HepG2 (cell line): ENCODE measurements around the gene C1QL4. TPM values are rescaled to one million over a fixed set of nuclear protein-coding genes. Genes with fewer than 3 reads are reported as not detected.

Experiments
- ATAC-seq: fragments of 200-7000 bp; cut with Tn5 transposase; 3 replicates; pipeline ENCODE4 v1.9.1; 2020; ENCODE audit warnings: mild to moderate bottlenecking, moderate library complexity
- BruUV-seq: library from RNA; stranded (reverse); fragments of 400-500 nt; replicated peaks from 2 replicates; lab custom pipeline; 2021; lab: Mats Ljungman, UMichigan
- CTCF ChIA-PET: fragments of 300-600 bp; formaldehyde crosslinking; extraction: SDS; loops from one replicate; lab custom pipeline; 2021; ENCODE audit warnings: low total read pairs, inconsistent platforms, low intra/inter-chr PET ratio; lab: Yijun Ruan, JAX
- POLR2A ChIA-PET: fragments of 350-600 bp; sonication (Branson Sonifier 250); formaldehyde crosslinking; loops from one replicate; lab custom pipeline; 2020; ENCODE audit warnings: antibody characterized with exemption, inconsistent platforms; lab: Yijun Ruan, JAX
- DNase-seq: peaks from one replicate; pipeline ENCODE4 v3.0.0-alpha.2; 2015; ENCODE audit warnings: low spot score
- FAIRE-seq: peaks from 3 replicates; lab custom pipeline; 2011; peaks lifted over from hg19 to GRCh38; lab: Jason Lieb, UNC
- H2AFZ ChIP-seq: one replicate; pipeline ENCODE4 v1.6.1; 2011; ENCODE audit warnings: low read length, inconsistent platforms
- H3K27ac ChIP-seq: fragments of 300-600 bp; 3 replicates; pipeline ENCODE4 v1.8.0; 2011; ENCODE audit warnings: mixed run types, mild to moderate bottlenecking, mixed read lengths, low read length, inconsistent platforms; ENCODE audit not compliant: insufficient read depth; ENCODE audit errors: extremely low read length
- H3K27me3 ChIP-seq, 2 experiments: fragments of 200-600 bp in 1 of 2; 2 replicates in 1 of 2; 3 replicates in 1 of 2; pipeline versions ENCODE4 v1.6.0 to v1.8.0; 2011; ENCODE audit warnings: low read length in 2 of 2, mild to moderate bottlenecking in 2 of 2, moderate library complexity in 2 of 2, inconsistent platforms in 1 of 2; ENCODE audit not compliant: insufficient read depth in 2 of 2, control insufficient read depth in 1 of 2
- H3K36me3 ChIP-seq, 2 experiments: fragments of 200-600 bp in 1 of 2; replicated peaks in 1 of 2; 2 replicates in 1 of 2; 3 replicates in 1 of 2; pipeline versions ENCODE4 v1.5.1 to v1.8.0; 2011; ENCODE audit warnings: low read length in 2 of 2, inconsistent platforms in 1 of 2; ENCODE audit not compliant: insufficient read depth in 2 of 2, control insufficient read depth in 1 of 2
- H3K4me1 ChIP-seq: 2 replicates; pipeline ENCODE4 v1.5.1; 2012; ENCODE audit warnings: low read length, inconsistent platforms; ENCODE audit not compliant: insufficient read depth
- H3K4me2 ChIP-seq: 2 replicates; pipeline ENCODE4 v1.6.0; 2011; ENCODE audit warnings: low read depth, low read length, inconsistent platforms
- H3K4me3 ChIP-seq, 3 experiments: fragments of 200-600 bp in 1 of 3; sonication (generic), shearing (Covaris generic) in 1 of 3; replicated peaks in 1 of 3; 2 replicates each; pipeline ENCODE4 v1.5.1; 2011 to 2016; ENCODE audit warnings: low read length in 3 of 3, inconsistent platforms in 2 of 3, low read depth in 2 of 3, mild to moderate bottlenecking in 2 of 3, control low read depth in 1 of 3, mixed read lengths in 1 of 3; ENCODE audit not compliant: insufficient read depth in 1 of 3
- H3K79me2 ChIP-seq: one replicate; pipeline ENCODE4 v1.6.1; 2011; ENCODE audit warnings: low read length, inconsistent platforms; ENCODE audit not compliant: insufficient read depth
- H3K9ac ChIP-seq: 2 replicates; pipeline ENCODE4 v1.6.0; 2011; ENCODE audit warnings: mild to moderate bottlenecking, low read depth, low read length, inconsistent platforms; ENCODE audit not compliant: insufficient read depth
- H3K9me3 ChIP-seq: 2 replicates; pipeline ENCODE4 v1.5.1; 2012; ENCODE audit warnings: mild to moderate bottlenecking, low read length
- H4K20me1 ChIP-seq: 2 replicates; pipeline ENCODE4 v1.6.0; 2011; ENCODE audit warnings: inconsistent platforms, mild to moderate bottlenecking, low read length, moderate library complexity; ENCODE audit not compliant: insufficient read depth
- CHCHD3 ChIP-seq: sonication (generic); formaldehyde crosslinking; IDR thresholded peaks from 2 replicates; pipeline ENCODE4 v1.8.0; 2022; ENCODE audit warnings: mild to moderate bottlenecking, missing genetic modification reagents, moderate library complexity
- GRHL1 ChIP-seq: sonication (generic); formaldehyde crosslinking; conservative IDR thresholded peaks from 2 replicates; pipeline ENCODE4 v1.8.0; 2022; ENCODE audit warnings: missing genetic modification reagents
- ZNF629 ChIP-seq: sonication (generic); formaldehyde crosslinking; conservative IDR thresholded peaks from 2 replicates; pipeline ENCODE4 v1.5.0; 2020; ENCODE audit warnings: missing genetic modification reagents
- ZNF652 ChIP-seq: IDR thresholded peaks from 2 replicates; pipeline ENCODE4 v1.6.1; 2016; ENCODE audit warnings: low read depth, borderline replicate concordance
- ZNF720 ChIP-seq: sonication (generic); formaldehyde crosslinking; IDR thresholded peaks from 2 replicates; pipeline ENCODE4 v1.4.0; 2020; ENCODE audit warnings: missing genetic modification reagents
- WGBS: methylation state at CpG from one replicate; pipeline ENCODE4 v1.1.6; 2017; ENCODE audit warnings: low lambda C conversion rate; 5-methylcytosine and 5-hydroxymethylcytosine counted together
- in situ Hi-C: cut with HindIII; loops from 2 replicates; pipeline ENCODE4 v1.10.0; 2017; ENCODE audit warnings: low pct_unique_long_range_greater_than_20kb; ENCODE audit not compliant: extremely low pct_ligation_motif_present
- intact Hi-C: fragments of 100-400 bp; cut with micrococcal nuclease; formaldehyde crosslinking; loops from one replicate; pipeline ENCODE4 v1.10.0; 2022; ENCODE audit not compliant: unreplicated experiment
- polyA plus RNA-seq, 8 experiments: library from polyadenylated mRNA; depleted of rRNA in 3 of 8; stranded (reverse) in 7 of 8; unstranded in 1 of 8; fragments of >200 nt; fragmentation: Illumina TruSeq in 4 of 8; extraction: Trizol in 4 of 8; gene quantifications; 2 replicates each; pipeline versions ENCODE4 v1.2.1 to v1.2.3, GENCODE V29; 2011 to 2016; ENCODE audit warnings: low read depth in 4 of 8, missing spikeins in 1 of 8, mixed read lengths in 1 of 8; ENCODE audit not compliant: insufficient read depth in 1 of 8
- total RNA-seq, 5 experiments: library from RNA; depleted of rRNA; stranded (reverse); fragments of >200 nt; fragmentation: Illumina TruSeq; extraction: Trizol; gene quantifications; 2 replicates each; pipeline ENCODE4 v1.2.3, GENCODE V29; 2016; ENCODE audit warnings: low read depth in 1 of 5
- TF ChIP-seq, protein P1 (sequence below): sonication (generic); formaldehyde crosslinking; IDR thresholded peaks from 2 replicates; pipeline ENCODE4 v1.8.0; 2022; ENCODE audit warnings: low read depth, missing genetic modification reagents

Gene C1QL4
- total and polyA plus RNA-seq, 2 of the 13 experiments (the other 11 are each of a cell fraction or from before 2014, with no cell fraction given): 0.03 TPM; not detected in 1

GRCh38 chr12:49362077-49362476 lies 25.1 kb upstream of the C1QL4 start:
- H3K79me2 ChIP-seq: no peaks in the 10 kb centered on the region
- no TSS peak for BruUV-seq
- H3K27ac ChIP-seq: no peak overlapping the region
- no peaks in the 10 kb centered on the region for H3K9me3 ChIP-seq
- no peaks in the 10 kb centered on the region for H3K27me3 ChIP-seq
- 95% methylated on average over 1 of the region's 1 CpG for WGBS
- ATAC-seq (no peak), DNase-seq (no peak), FAIRE-seq (no peak)
- in situ Hi-C loops: no loop called here
- no peak overlapping the region for H3K4me2 ChIP-seq
- POLR2A ChIA-PET: no interaction called here
- TF ChIP-seq ZNF629 (CRISPR knock-in tag) (peak; percentile 77), ZNF720 (CRISPR knock-in tag) (no peak)
- peaks cover 37% of the 10 kb centered on the region for H3K4me1 ChIP-seq
- intact Hi-C loops: loop anchor here (10.0 kb wide), 1 partner anchor 63 kb away; no protein-coding TSS in a partner anchor
- no peaks in the 10 kb centered on the region for H3K36me3 ChIP-seq
- H4K20me1 ChIP-seq: no peaks in the 10 kb centered on the region
- no peak overlapping the region for H3K4me3 ChIP-seq
- H2AFZ ChIP-seq: no peak overlapping the region
- CTCF ChIA-PET: interaction anchor here (5.8 kb wide), 1 partner anchor 152 kb away, joined by 115 read pairs; no protein-coding TSS in a partner anchor
- no peak overlapping the region for H3K9ac ChIP-seq

GRCh38 chr12:49359671-49360070 lies 22.7 kb upstream of the C1QL4 start:
- POLR2A ChIA-PET: interaction anchor here (1.3 kb wide), 2 partner anchors 12 to 37 kb away, joined by 3 to 4 read pairs; partner anchors contain the start of gene TROAP
- BruUV-seq: no TSS peak
- CTCF ChIA-PET: interaction anchor here (5.8 kb wide), 1 partner anchor 154 kb away, joined by 115 read pairs; no protein-coding TSS in a partner anchor
- H3K9me3 ChIP-seq: no peaks in the 10 kb centered on the region
- FAIRE-seq: no peak
- ATAC-seq: no peak
- TF ChIP-seq ZNF652 (CRISPR knock-in tag): peak; percentile 85
- no peak for TF ChIP-seq GRHL1
- TF ChIP-seq, protein P1, sequence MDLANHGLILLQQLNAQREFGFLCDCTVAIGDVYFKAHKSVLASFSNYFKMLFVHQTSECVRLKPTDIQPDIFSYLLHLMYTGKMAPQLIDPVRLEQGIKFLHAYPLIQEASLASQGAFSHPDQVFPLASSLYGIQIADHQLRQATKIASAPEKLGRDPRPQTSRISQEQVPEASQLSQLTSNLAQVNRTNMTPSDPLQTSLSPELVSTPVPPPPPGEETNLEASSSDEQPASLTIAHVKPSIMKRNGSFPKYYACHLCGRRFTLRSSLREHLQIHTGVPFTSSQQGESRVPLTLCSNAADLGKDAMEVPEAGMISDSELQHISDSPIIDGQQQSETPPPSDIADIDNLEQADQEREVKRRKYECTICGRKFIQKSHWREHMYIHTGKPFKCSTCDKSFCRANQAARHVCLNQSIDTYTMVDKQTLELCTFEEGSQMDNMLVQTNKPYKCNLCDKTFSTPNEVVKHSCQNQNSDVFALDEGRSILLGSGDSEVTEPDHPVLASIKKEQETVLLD (CRISPR knock-in tag): no peak
- no peak for TF ChIP-seq CHCHD3 (CRISPR knock-in tag)
- TF ChIP-seq, all 625 proteins: peak for 1
- peaks cover 26% of the 10 kb centered on the region for H3K4me1 ChIP-seq
- H3K27ac ChIP-seq: no peak overlapping the region
- no peaks in the 10 kb centered on the region for H4K20me1 ChIP-seq
- no peak for DNase-seq
- no peak overlapping the region for H3K9ac ChIP-seq
- H3K79me2 ChIP-seq: no peaks in the 10 kb centered on the region
- intact Hi-C loops: loop anchor here (10.0 kb wide), 1 partner anchor 65 kb away; no protein-coding TSS in a partner anchor
- in situ Hi-C loops: no loop called here
- no peaks in the 10 kb centered on the region for H3K36me3 ChIP-seq
- no peak overlapping the region for H3K4me2 ChIP-seq
- 57% methylated on average over 7 of the region's 7 CpGs for WGBS
- no peak overlapping the region for H3K4me3 ChIP-seq
- no peaks in the 10 kb centered on the region for H3K27me3 ChIP-seq
- no peak overlapping the region for H2AFZ ChIP-seq
